Measurements from ENCODE around the gene SPPL2C.

DNA sequence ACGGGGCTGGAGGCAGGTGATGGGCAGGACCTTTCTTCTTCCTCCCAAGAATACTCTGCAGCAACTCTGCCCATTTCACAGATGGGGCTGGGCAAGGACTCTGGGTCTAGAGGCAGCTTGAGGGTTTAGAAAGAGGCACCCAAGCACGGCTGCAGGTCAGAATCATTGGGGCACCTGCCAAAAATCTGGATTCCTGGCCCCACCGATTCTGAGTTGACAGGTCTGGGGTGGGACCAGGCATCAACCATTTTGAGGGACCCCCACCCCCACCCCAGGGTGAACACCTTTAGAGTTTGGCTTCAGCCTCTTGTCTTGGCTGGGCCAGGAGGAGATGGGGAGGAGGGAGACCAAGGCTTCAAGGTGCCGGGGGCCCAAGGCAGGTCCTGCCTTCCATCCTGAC lies 5.3 kb downstream of the SPPL2C start:
- TF ChIP-seq, protein P1, sequence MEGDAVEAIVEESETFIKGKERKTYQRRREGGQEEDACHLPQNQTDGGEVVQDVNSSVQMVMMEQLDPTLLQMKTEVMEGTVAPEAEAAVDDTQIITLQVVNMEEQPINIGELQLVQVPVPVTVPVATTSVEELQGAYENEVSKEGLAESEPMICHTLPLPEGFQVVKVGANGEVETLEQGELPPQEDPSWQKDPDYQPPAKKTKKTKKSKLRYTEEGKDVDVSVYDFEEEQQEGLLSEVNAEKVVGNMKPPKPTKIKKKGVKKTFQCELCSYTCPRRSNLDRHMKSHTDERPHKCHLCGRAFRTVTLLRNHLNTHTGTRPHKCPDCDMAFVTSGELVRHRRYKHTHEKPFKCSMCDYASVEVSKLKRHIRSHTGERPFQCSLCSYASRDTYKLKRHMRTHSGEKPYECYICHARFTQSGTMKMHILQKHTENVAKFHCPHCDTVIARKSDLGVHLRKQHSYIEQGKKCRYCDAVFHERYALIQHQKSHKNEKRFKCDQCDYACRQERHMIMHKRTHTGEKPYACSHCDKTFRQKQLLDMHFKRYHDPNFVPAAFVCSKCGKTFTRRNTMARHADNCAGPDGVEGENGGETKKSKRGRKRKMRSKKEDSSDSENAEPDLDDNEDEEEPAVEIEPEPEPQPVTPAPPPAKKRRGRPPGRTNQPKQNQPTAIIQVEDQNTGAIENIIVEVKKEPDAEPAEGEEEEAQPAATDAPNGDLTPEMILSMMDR (conservative IDR thresholded peaks at IDR 0.05; ENCODE audit: low read length), result no peak
- no peak for TF ChIP-seq EZH2phosphoT487 (IDR thresholded peaks at IDR 0.05; ENCODE audit: borderline replicate concordance, low read depth, low read length)
